SK-N-MC (cell line): Measurements from ENCODE around the gene HEATR5A.
"Not testable (repeated sequence)": the region's sequence is repeated elsewhere in the genome, so short reads cannot be mapped to it uniquely, and the experiment has no call there.

Experiments
- DNase-seq: peaks from one replicate; pipeline ENCODE4 v3.0.0-alpha.2; 2011; ENCODE audit warnings: low read depth, low spot score
- H3K27ac ChIP-seq: fragments of 200-600 bp; sonication (generic); 2 replicates; pipeline ENCODE4 v1.5.1; 2016; ENCODE audit warnings: mixed run types
- H3K36me3 ChIP-seq: fragments of 200-600 bp; sonication (generic); 2 replicates; pipeline ENCODE4 v1.6.1; 2017; ENCODE audit warnings: antibody characterized with exemption, low read length, mixed read lengths; ENCODE audit not compliant: insufficient read depth
- H3K4me3 ChIP-seq: fragments of 200-600 bp; sonication (generic); 2 replicates; pipeline ENCODE4 v1.5.1; 2016
- H3K9ac ChIP-seq: fragments of 200-600 bp; sonication (generic); 2 replicates; pipeline ENCODE4 v1.8.0; 2017; ENCODE audit warnings: mixed run types, mixed read lengths; ENCODE audit not compliant: insufficient read length
- H3K9me3 ChIP-seq: fragments of 200-600 bp; sonication (generic); 2 replicates; pipeline ENCODE4 v1.6.1; 2017; ENCODE audit warnings: low read depth, mild to moderate bottlenecking, antibody characterized with exemption, low read length, moderate library complexity, mixed read lengths
- EZH2 ChIP-seq: fragments of 200-600 bp; sonication (generic); IDR thresholded peaks from one replicate; pipeline ENCODE4 v1.6.1; 2017; ENCODE audit warnings: antibody characterized with exemption
- FOXP2 ChIP-seq: optimal IDR thresholded peaks from 2 replicates; pipeline ENCODE3; 2011; ENCODE audit warnings: mild to moderate bottlenecking, moderate library complexity; ENCODE audit not compliant: insufficient read depth; ENCODE audit errors: extremely low read length, control extremely low read depth
- POLR2AphosphoS5 ChIP-seq: IDR thresholded peaks from 2 replicates; pipeline ENCODE4 v1.6.1; 2012; ENCODE audit warnings: mild to moderate bottlenecking, low read depth, low read length, borderline replicate concordance

Gene HEATR5A

DNA sequence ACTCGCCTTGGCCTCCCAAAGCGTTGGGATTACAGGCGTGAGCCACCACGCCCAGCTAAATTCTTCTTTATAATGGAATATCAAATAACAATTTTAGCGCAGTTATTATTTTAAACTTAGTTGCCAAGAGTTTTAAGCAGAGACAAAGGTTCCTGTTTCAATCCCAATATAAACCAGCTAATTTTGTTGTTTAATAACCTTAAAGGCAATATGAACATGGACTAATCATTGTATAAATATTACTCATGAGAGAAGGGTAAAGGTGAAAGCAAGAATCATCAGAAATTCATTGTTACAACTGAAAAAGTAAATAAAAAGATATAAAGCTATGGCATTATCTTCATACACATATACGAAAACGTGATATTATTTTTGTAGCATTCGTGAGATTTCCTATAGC, 28.8 kb upstream of the HEATR5A start:
- H3K36me3 ChIP-seq = peaks cover 27% of the 10 kb centered on the region
- TF ChIP-seq POLR2AphosphoS5 (no peak), EZH2 (no peak), FOXP2 (no peak)

DNA sequence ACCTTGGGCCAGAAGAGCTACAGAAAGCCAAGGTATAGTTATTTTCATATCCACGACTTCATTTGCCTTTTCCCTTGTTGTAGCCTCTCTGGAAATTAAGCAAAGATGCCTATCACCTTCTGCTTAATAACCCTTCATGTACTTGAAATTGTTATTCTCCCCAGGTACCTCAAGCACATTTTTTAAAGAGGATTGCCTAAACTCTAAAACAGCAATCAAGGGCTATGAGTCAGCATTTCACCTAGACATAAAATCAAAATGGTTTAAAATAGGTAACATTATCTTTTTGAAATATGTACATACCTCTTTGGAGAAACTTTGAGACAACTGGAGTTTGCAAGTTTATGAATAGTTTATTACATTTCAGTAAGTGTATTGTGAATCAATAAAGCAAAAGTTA, 25.4 kb upstream of the HEATR5A start:
- H3K4me3 ChIP-seq = no peak overlapping the region
- DNase-seq = no peak
- H3K27ac ChIP-seq = no peak overlapping the region
- TF ChIP-seq FOXP2 (no peak), EZH2 (no peak), POLR2AphosphoS5 (no peak)
- H3K9me3 ChIP-seq = no peaks in the 10 kb centered on the region
- peaks cover 14% of the 10 kb centered on the region for H3K36me3 ChIP-seq
- no peak overlapping the region for H3K9ac ChIP-seq

More for the DNA sequence above, 28.8 kb upstream of the HEATR5A start:
- Histone ChIP-seq H3K9me3 (no peaks in the 10 kb centered on the region), H3K9ac (no peak overlapping the region), H3K4me3 (no peak overlapping the region), H3K27ac (no peak overlapping the region)
- no peak for DNase-seq

DNA sequence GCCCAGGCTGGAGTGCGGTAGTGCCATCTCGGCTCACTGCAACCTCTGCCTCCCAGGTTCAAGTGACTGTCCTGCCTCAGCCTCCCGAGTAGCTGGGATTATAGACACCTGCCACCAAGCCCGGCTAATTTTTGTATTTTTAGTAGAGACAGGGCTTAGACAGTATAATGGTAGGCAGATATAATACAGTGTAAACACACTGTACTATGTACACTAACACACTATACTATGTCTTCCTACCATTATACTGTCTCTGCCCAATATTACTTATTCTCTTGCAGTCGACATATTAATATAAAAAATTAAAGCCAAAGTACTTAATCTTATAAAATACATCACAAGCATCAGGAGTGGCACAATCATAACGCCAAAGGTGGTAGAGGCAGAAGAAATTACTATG, 21.9 kb upstream of the HEATR5A start:
- Histone ChIP-seq H3K27ac (peak overlapping the region; percentile 74; the same call in 1 of the 2 replicates), H3K9me3 (no peaks in the 10 kb centered on the region), H3K4me3 (no peak overlapping the region), H3K36me3 (no peaks in the 10 kb centered on the region), H3K9ac (no peak overlapping the region)
- TF ChIP-seq POLR2AphosphoS5 = no peak
- TF ChIP-seq EZH2 = no peak
- TF ChIP-seq FOXP2 = no peak
- DNase-seq = no peak

DNA sequence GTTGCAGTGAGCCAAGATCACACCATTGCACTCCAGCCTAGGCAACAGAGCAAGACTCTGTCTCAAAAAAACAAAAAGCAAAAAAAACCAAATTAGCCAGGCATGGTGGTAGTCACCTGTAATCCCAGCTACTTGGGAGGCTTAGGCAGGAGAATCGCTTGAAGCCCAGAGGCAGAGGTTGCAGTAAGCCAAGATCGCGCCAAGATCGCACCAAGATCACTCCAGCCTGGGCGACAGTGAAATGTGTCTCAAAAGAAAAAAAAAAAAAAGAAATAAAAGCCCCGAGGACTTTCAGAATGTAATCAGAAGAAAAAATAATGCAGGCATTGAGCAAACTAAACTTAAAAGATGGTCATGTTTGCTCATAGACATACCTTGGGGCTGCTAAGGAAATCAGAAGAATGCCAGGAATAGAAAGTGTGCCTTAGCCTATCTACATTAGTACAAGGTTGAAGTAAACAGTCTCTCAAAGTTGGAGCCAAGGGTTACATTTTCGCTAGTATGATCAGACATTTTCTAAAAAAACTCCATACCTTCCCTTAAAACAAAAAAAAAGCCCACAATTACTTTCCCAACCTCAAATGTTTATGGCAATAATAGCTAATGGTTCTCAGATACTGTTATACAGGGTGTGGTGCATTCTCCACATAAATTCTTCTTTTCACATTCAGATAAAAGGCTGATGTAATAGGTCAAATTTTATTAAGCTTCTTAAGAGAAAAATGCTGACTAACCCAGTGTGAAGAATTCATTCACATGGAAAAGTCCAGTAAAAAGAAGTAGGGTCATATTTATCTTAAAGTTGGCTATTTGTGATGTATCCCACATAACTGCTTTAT, 21.1 kb upstream of the HEATR5A start:
- Histone ChIP-seq H3K4me3 (no peak overlapping the region), H3K36me3 (no peaks in the 10 kb centered on the region), H3K27ac (peak overlapping the region; percentile 74), H3K9me3 (no peaks in the 10 kb centered on the region), H3K9ac (no peak overlapping the region)
- no peak for TF ChIP-seq EZH2
- TF ChIP-seq FOXP2 = no peak
- TF ChIP-seq POLR2AphosphoS5 = no peak
- no peak for DNase-seq

DNA sequence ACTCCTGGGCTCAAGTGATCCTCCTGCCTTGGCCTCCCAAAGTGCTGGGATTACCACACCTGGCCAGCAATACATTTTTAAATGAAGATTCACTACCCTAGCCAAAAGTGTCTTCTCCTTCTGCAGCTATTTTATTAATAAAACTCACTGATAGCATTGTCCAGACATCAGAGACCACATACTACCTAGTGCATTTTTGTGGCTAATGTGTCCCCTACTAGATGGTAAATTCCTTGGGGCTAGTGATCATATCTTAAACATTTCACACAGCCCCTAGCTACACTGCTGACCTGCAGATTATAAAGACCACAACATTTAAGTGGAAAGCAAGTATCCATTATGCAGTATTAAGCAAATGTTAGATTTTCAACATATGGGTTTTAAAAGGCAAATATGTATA, 19.9 kb upstream of the HEATR5A start:
- no peaks in the 10 kb centered on the region for H3K36me3 ChIP-seq
- no peak for TF ChIP-seq EZH2
- no peak for TF ChIP-seq POLR2AphosphoS5
- no peak for TF ChIP-seq FOXP2
- no peak overlapping the region for H3K9ac ChIP-seq
- no peak overlapping the region for H3K27ac ChIP-seq
- DNase-seq = no peak
- no peaks in the 10 kb centered on the region for H3K9me3 ChIP-seq
- no peak overlapping the region for H3K4me3 ChIP-seq

DNA sequence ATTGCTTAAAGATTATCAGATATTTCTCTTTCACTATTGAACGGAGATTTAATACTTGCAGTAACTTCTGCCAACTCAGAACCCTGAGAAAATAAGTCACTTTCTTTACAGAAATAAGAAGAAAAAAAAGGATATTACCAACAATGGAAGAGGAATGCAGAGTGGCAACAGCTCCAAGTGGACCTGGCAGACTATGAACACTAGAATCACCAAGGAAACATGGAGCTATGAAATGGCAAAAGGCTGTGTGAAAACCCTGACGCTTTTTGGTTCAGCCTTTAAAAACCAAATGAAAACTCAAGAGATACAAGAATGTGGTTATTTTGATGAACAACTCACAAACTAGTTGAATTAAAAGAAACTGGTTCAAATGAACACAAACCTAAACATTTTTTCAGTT, 19.2 kb upstream of the HEATR5A start:
- TF ChIP-seq FOXP2 (no peak), POLR2AphosphoS5 (no peak), EZH2 (no peak)
- no peaks in the 10 kb centered on the region for H3K9me3 ChIP-seq

DNA sequence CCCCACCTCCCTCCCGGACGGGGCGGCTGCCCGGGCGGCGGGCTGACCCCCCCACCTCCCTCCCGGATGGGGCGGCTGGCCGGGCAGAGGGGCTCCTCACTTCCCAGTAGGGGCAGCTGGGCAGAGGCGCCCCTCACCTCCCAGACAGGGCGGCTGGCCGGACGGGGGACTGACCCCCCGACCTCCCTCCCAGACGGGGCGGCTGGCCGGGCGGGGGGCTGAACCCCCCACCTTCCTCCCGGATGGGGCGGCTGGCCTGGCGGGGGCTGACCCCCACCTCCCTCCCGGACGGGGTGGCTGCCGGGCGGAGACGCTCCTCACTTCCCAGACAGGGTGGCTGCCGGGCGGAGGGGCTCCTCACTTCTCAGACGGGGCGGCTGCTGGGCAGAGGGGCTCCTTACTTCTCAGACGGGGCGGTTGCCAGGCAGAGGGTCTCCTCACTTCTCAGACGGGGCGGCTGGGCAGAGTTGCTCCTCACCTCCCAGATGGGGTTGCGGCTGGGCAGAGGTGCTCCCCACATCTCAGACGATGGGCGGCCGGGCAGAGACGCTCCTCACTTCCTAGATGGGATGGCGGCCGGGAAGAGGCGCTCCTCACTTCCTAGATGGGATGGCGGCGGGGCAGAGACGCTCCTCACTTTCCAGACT, 16.8 kb upstream of the HEATR5A start:
- H3K27ac ChIP-seq, H3K9ac ChIP-seq, DNase-seq, H3K36me3 ChIP-seq, H3K9me3 ChIP-seq, H3K4me3 ChIP-seq: not testable (repeated sequence)

More for the DNA sequence above, 19.2 kb upstream of the HEATR5A start:
- H3K9ac ChIP-seq = no peak overlapping the region
- DNase-seq = no peak
- no peaks in the 10 kb centered on the region for H3K36me3 ChIP-seq
- no peak overlapping the region for H3K27ac ChIP-seq
- H3K4me3 ChIP-seq = no peak overlapping the region

DNA sequence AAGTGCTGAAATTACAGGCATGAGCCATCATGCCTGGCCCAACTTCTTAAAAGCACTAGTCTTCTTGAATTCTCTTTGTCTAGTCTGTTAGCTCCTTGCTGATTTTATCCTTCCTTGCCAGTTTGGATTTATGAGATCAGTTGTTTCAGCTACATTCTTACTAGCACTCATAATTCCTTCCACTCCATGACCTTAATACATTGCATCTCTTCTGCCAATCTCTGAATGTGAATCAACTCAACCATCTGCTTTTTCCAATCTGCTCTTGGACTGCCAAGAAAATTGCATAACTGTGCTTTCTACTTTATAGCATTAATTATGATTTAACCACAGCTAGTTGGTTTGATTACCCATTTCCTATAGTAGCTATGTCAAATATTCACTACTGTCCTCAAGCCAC, 14.9 kb upstream of the HEATR5A start:
- no peaks in the 10 kb centered on the region for H3K36me3 ChIP-seq
- no peak for DNase-seq
- no peak overlapping the region for H3K9ac ChIP-seq
- H3K9me3 ChIP-seq = no peaks in the 10 kb centered on the region
- no peak overlapping the region for H3K4me3 ChIP-seq
- TF ChIP-seq FOXP2 (no peak), POLR2AphosphoS5 (no peak), EZH2 (no peak)
- H3K27ac ChIP-seq = no peak overlapping the region

DNA sequence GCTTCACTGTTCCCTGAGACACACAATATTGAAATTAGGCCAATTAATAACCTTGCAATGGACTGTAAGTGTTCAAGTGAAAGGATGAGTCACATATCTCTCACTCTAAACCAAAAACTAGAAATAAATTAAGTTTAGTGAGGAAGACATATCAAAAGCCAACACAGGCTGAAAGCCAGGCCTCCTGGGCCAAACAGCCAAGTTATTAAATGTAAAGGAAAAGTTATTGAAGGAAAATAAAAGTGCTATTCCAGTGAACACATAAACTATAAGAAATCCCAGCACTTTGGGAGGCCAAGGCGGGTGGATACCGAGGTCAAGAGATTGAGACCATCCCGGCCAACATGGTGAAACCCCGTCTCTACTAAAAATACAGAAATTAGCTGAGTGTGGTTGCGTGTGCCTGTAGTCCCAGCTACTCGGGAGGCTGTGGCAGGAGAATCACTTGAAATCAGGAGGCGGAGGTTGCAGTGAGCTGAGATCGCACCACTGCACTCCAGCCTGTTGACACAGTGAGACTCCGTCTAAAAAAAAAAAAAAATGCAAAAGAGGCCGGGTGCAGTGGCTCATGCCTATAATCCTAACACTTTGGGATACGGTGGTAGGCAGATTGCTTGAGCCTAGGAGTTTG, 10.4 kb upstream of the HEATR5A start:
- no peak overlapping the region for H3K27ac ChIP-seq
- TF ChIP-seq EZH2 (no peak), FOXP2 (no peak), POLR2AphosphoS5 (no peak)
- H3K9me3 ChIP-seq = no peaks in the 10 kb centered on the region
- no peak for DNase-seq
- H3K4me3 ChIP-seq = no peak overlapping the region
- no peak overlapping the region for H3K9ac ChIP-seq
- H3K36me3 ChIP-seq = no peaks in the 10 kb centered on the region
